HUES6 (cell line): ENCODE data around the gene SLC12A3.

Experiments
- H3K27ac ChIP-seq: 2 replicates; pipeline ENCODE4 v1.7.0; 2013; ENCODE audit warnings: low read depth, mild to moderate bottlenecking, low read length, inconsistent platforms
- H3K27me3 ChIP-seq: 2 replicates; pipeline ENCODE4 v1.6.1; 2013; ENCODE audit warnings: low read length; ENCODE audit not compliant: control insufficient read depth, insufficient read depth
- H3K36me3 ChIP-seq: 2 replicates; pipeline ENCODE4 v1.6.1; 2013; ENCODE audit warnings: low read length; ENCODE audit not compliant: control insufficient read depth, insufficient read depth
- H3K4me1 ChIP-seq: 2 replicates; pipeline ENCODE4 v1.6.1; 2013; ENCODE audit warnings: low read length; ENCODE audit not compliant: control insufficient read depth, insufficient read depth
- H3K4me3 ChIP-seq: 2 replicates; pipeline ENCODE4 v1.5.1; 2013; ENCODE audit warnings: low read depth, low read length
- H3K9ac ChIP-seq: one replicate; pipeline ENCODE4 v1.6.1; 2013; ENCODE audit warnings: mild to moderate bottlenecking, low read length
- H3K9me3 ChIP-seq: 2 replicates; pipeline ENCODE4 v1.6.1; 2013; ENCODE audit warnings: low read depth, low read length; ENCODE audit not compliant: control insufficient read depth, insufficient read depth

SLC12A3 gene

GRCh38 chr16:56961386-56961785 is 96.4 kb downstream of the SLC12A3 start:
- no peak overlapping the region for H3K9ac ChIP-seq
- no peaks in the 10 kb centered on the region for H3K27me3 ChIP-seq
- H3K36me3 ChIP-seq = no peaks in the 10 kb centered on the region
- no peaks in the 10 kb centered on the region for H3K4me1 ChIP-seq
- H3K9me3 ChIP-seq = no peaks in the 10 kb centered on the region
- H3K4me3 ChIP-seq = no peak overlapping the region
- H3K27ac ChIP-seq = no peak overlapping the region

GRCh38 chr16:56961851-56962281 is 96.9 kb downstream of the SLC12A3 start, which contains the start of gene CETP:
CETP (plus strand) TSS chr16:56961950; CDS start chr16:56961980, 30 bp downstream.
- Histone ChIP-seq H3K36me3 (no peaks in the 10 kb centered on the region), H3K27me3 (no peaks in the 10 kb centered on the region), H3K9ac (no peak within 1 kb of the TSS), H3K4me3 (no peak within 1 kb of the TSS), H3K27ac (no peak within 1 kb of the TSS), H3K9me3 (no peaks in the 10 kb centered on the region), H3K4me1 (no peaks in the 10 kb centered on the region)

- Histone ChIP-seq H3K4me3 (no peak overlapping the region), H3K4me1 (no peaks in the 10 kb centered on the region), H3K27me3 (no peaks in the 10 kb centered on the region), H3K36me3 (no peaks in the 10 kb centered on the region), H3K9me3 (no peaks in the 10 kb centered on the region), H3K9ac (no peak overlapping the region), H3K27ac (no peak overlapping the region)
These were observed 99.5 kb downstream of the SLC12A3 start for GRCh38 chr16:56964243-56965148.
